ENCODE measurements around the gene SYMPK. TPM values are rescaled to one million over a fixed set of nuclear protein-coding genes. Genes with fewer than 3 reads are reported as not detected.

SYMPK gene
- total and polyA plus RNA-seq, 9 donors = 24.8 to 61.9 (median 50.1) TPM

GRCh38 chr19:45789035-45789786 lies 73.7 kb downstream of the SYMPK start:
- H3K36me3 ChIP-seq = no peaks in the 10 kb centered on the region
- H3K4me3 ChIP-seq = no peak overlapping the region
- no peaks in the 10 kb centered on the region for H3K27me3 ChIP-seq
- no peak for DNase-seq
- no peak for TF ChIP-seq CTCF (IDR thresholded peaks at IDR 0.05)
- TF ChIP-seq POLR2A (IDR thresholded peaks at IDR 0.05) = no peak
- TF ChIP-seq EP300 (IDR thresholded peaks at IDR 0.05) = no peak
- intact Hi-C loops (cut with DNase I) = no loop called here
- WGBS, 3 donors = 79 to 81% (median 81%) methylated on average over 15 of the region's 15 CpGs
- H3K9me3 ChIP-seq = no peaks in the 10 kb centered on the region
- no peak overlapping the region for H3K27ac ChIP-seq
- H3K4me1 ChIP-seq (ENCODE audit: insufficient read depth) = peaks cover 6% of the 10 kb centered on the region

GRCh38 chr19:45786533-45786894 lies 76.4 kb downstream of the SYMPK start:
- no peaks in the 10 kb centered on the region for H3K36me3 ChIP-seq
- intact Hi-C loops (cut with DNase I) = no loop called here
- 91% methylated on average over 21 of the region's 21 CpGs for WGBS, 3 donors
- no peaks in the 10 kb centered on the region for H3K9me3 ChIP-seq
- no peak for DNase-seq
- H3K4me1 ChIP-seq (ENCODE audit: insufficient read depth) = peaks cover 7% of the 10 kb centered on the region
- TF ChIP-seq EP300 (IDR thresholded peaks at IDR 0.05) = no peak
- no peak for TF ChIP-seq CTCF (IDR thresholded peaks at IDR 0.05)
- TF ChIP-seq POLR2A (IDR thresholded peaks at IDR 0.05) = no peak
- no peak overlapping the region for H3K4me3 ChIP-seq
- no peak overlapping the region for H3K27ac ChIP-seq
- H3K27me3 ChIP-seq = no peaks in the 10 kb centered on the region

GRCh38 chr19:45785781-45786532 lies 77.0 kb downstream of the SYMPK start:
- 87 to 94% (median 87%) methylated on average over 57 of the region's 57 CpGs for WGBS, 3 donors
- DNase-seq = peak in 2 of 5 donors; percentile 37 to 50
- Histone ChIP-seq H3K9me3 (no peaks in the 10 kb centered on the region), H3K4me1 (ENCODE audit: insufficient read depth) (peaks cover 5% of the 10 kb centered on the region), H3K36me3 (no peaks in the 10 kb centered on the region), H3K27me3 (no peaks in the 10 kb centered on the region), H3K27ac (no peak overlapping the region), H3K4me3 (no peak overlapping the region)
- intact Hi-C loops (cut with DNase I) = no loop called here
- TF ChIP-seq POLR2A (IDR thresholded peaks at IDR 0.05) (no peak), CTCF (IDR thresholded peaks at IDR 0.05) (no peak), EP300 (IDR thresholded peaks at IDR 0.05) (no peak)

GRCh38 chr19:45785097-45785496 lies 77.8 kb downstream of the SYMPK start:
- no peak overlapping the region for H3K4me3 ChIP-seq
- peak overlapping the region in 1 of 2 donors; percentile 78 for H3K27ac ChIP-seq
- H3K9me3 ChIP-seq = no peaks in the 10 kb centered on the region
- no peaks in the 10 kb centered on the region for H3K36me3 ChIP-seq
- no peaks in the 10 kb centered on the region for H3K27me3 ChIP-seq
- no peak for DNase-seq
- TF ChIP-seq CTCF (IDR thresholded peaks at IDR 0.05) = no peak
- no peak for TF ChIP-seq POLR2A (IDR thresholded peaks at IDR 0.05)
- TF ChIP-seq EP300 (IDR thresholded peaks at IDR 0.05) = no peak
- intact Hi-C loops (cut with DNase I) = no loop called here
- 69 to 85% (median 73%) methylated on average over 5 of the region's 5 CpGs for WGBS, 3 donors
- H3K4me1 ChIP-seq (ENCODE audit: insufficient read depth) = peaks cover 11% of the 10 kb centered on the region

Data from ovary (tissue), 9 donors.